Measurements from ENCODE around the gene SLC2A2. TPM values are rescaled to one million over a fixed set of nuclear protein-coding genes. Genes with fewer than 3 reads are reported as not detected.
A peak's percentile ranks its signal among the peaks of the same experiment; 100 is the strongest.

The SLC2A2 gene
- total and polyA plus RNA-seq, 2 donors from 2014 or later = 12.6 to 31.0 TPM

DNA sequence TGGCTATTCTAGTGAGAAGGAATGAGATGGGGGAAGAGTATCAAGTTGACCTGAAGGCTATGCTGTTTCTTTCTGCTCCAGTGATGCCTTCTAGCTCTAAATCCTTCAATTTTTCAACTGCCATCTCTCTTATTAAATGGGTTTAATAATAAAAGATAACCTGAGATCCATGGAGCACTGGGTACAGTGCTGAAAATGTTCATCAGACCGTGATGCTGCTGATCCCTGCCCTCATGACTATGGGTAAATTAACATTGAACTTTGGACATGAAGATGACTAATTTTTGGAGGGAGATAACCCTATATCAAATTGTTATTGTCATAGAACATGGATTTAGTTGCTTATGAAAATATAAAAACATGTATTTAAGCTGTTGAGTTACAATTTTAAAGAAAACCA is 27.7 kb upstream of the SLC2A2 start:
- H3K4me1 ChIP-seq (ENCODE audit: control insufficient read depth in 2 of 3, insufficient read depth in 2 of 3, low read depth in 1 of 3, low read length in 3 of 3) = no peaks in the 10 kb centered on the region
- no peaks in the 10 kb centered on the region for H3K36me3 ChIP-seq (ENCODE audit: control insufficient read depth in 2 of 3, insufficient read depth in 3 of 3, low read length in 3 of 3)
- DNase-seq (no peak), FAIRE-seq (no peak)
- H3K9ac ChIP-seq (ENCODE audit: low read length in 3 of 3) = no peak overlapping the region
- H3K27ac ChIP-seq (ENCODE audit: low read depth in 2 of 2, low read length in 2 of 2) = no peak overlapping the region
- H3K27me3 ChIP-seq (ENCODE audit: control insufficient read depth, insufficient read depth, low read length) = no peaks in the 10 kb centered on the region
- no peak overlapping the region for H3K4me3 ChIP-seq (ENCODE audit: low read length in 3 of 3)
- TF ChIP-seq, protein P1, sequence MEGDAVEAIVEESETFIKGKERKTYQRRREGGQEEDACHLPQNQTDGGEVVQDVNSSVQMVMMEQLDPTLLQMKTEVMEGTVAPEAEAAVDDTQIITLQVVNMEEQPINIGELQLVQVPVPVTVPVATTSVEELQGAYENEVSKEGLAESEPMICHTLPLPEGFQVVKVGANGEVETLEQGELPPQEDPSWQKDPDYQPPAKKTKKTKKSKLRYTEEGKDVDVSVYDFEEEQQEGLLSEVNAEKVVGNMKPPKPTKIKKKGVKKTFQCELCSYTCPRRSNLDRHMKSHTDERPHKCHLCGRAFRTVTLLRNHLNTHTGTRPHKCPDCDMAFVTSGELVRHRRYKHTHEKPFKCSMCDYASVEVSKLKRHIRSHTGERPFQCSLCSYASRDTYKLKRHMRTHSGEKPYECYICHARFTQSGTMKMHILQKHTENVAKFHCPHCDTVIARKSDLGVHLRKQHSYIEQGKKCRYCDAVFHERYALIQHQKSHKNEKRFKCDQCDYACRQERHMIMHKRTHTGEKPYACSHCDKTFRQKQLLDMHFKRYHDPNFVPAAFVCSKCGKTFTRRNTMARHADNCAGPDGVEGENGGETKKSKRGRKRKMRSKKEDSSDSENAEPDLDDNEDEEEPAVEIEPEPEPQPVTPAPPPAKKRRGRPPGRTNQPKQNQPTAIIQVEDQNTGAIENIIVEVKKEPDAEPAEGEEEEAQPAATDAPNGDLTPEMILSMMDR (IDR thresholded peaks at IDR 0.05; ENCODE audit: borderline replicate concordance, extremely low read depth, insufficient read depth) = no peak
- intact Hi-C loops (cut with DNase I) = no loop called here
- no peaks in the 10 kb centered on the region for H3K9me3 ChIP-seq (ENCODE audit: control insufficient read depth in 2 of 3, insufficient read depth in 1 of 3, low read length in 3 of 3)

DNA sequence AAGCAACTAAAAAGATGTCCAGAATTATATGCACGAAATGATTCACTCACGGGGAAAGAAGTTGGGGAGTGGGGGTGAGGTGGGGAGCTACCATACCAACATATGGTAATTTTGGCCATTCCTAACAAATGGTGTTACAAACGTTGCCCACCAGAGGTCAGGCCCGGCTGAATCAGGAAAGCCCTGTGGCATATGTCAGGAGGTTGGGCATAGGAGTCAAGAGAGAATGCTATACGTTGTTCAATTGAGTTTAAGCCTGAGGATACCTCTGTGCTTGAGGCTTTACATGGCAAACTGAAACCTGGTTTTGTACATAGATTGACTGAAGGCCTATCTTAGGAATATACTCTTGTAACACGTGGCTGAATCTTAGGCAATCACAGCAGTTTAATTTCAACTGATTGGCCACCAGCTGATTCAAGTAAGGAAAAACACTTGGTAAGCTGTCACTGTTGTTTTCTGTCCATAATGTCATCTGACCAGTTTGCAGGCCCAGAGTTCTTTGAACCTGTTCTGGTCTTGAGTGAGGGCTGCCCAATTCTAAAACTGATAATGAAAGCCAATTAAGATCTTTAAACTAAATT is 23.4 kb upstream of the SLC2A2 start:
- H3K4me1 ChIP-seq (ENCODE audit: control insufficient read depth in 2 of 3, insufficient read depth in 2 of 3, low read depth in 1 of 3, low read length in 3 of 3) = peaks cover 0 to 3% (median 0%) of the 10 kb centered on the region in 3 donors
- no peaks in the 10 kb centered on the region for H3K9me3 ChIP-seq (ENCODE audit: control insufficient read depth in 2 of 3, insufficient read depth in 1 of 3, low read length in 3 of 3)
- TF ChIP-seq, protein P1 (IDR thresholded peaks at IDR 0.05; ENCODE audit: borderline replicate concordance, extremely low read depth, insufficient read depth) = peak; percentile 60
- H3K27ac ChIP-seq (ENCODE audit: low read depth in 2 of 2, low read length in 2 of 2) = no peak overlapping the region
- no peaks in the 10 kb centered on the region for H3K27me3 ChIP-seq (ENCODE audit: control insufficient read depth, insufficient read depth, low read length)
- no peak overlapping the region for H3K9ac ChIP-seq (ENCODE audit: low read length in 3 of 3)
- FAIRE-seq (no peak), DNase-seq (peak in 4 of 5 donors; percentile 49 to 65 (median 54))
- intact Hi-C loops (cut with DNase I) = no loop called here
- H3K4me3 ChIP-seq (ENCODE audit: low read length in 3 of 3) = no peak overlapping the region
- H3K36me3 ChIP-seq (ENCODE audit: control insufficient read depth in 2 of 3, insufficient read depth in 3 of 3, low read length in 3 of 3) = no peaks in the 10 kb centered on the region

DNA sequence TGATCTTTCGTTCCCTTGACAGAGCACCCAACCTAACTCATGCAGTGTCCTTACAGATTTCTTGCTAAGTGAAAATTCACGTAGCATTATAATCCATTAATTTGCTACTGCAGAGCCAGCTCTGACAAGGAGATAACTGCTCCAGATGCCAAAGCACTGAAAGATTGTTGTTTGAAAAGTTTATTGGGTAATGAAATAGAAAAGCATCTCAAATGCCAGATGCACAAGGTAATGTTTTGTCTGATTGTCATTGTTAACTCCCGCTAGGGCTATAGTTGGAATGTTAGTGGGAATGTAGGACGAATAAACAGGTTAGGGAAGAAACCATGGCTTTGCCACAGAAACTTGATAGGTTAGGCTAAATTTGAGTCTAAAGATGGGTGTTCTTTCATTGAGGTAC is 20.2 kb upstream of the SLC2A2 start:
- TF ChIP-seq, protein P1 (IDR thresholded peaks at IDR 0.05; ENCODE audit: borderline replicate concordance, extremely low read depth, insufficient read depth) = no peak
- intact Hi-C loops (cut with DNase I) = no loop called here
- FAIRE-seq = no peak
- Histone ChIP-seq H3K9ac (ENCODE audit: low read length in 3 of 3) (no peak overlapping the region), H3K36me3 (ENCODE audit: control insufficient read depth in 2 of 3, insufficient read depth in 3 of 3, low read length in 3 of 3) (no peaks in the 10 kb centered on the region), H3K4me3 (ENCODE audit: low read length in 3 of 3) (no peak overlapping the region), H3K27me3 (ENCODE audit: control insufficient read depth, insufficient read depth, low read length) (no peaks in the 10 kb centered on the region), H3K9me3 (ENCODE audit: control insufficient read depth in 2 of 3, insufficient read depth in 1 of 3, low read length in 3 of 3) (no peaks in the 10 kb centered on the region), H3K4me1 (ENCODE audit: control insufficient read depth in 2 of 3, insufficient read depth in 2 of 3, low read depth in 1 of 3, low read length in 3 of 3) (peaks cover 0 to 6% (median 0%) of the 10 kb centered on the region in 3 donors), H3K27ac (ENCODE audit: low read depth in 2 of 2, low read length in 2 of 2) (no peak overlapping the region)
- DNase-seq = no peak
